Activated T-helper 1 cell treated with anti-CD3 and anti-CD28 coated beads, Interleukin-2, amount 50 U/mL, for 16 hours (primary cell): ENCODE data around the gene DISP3.

Source experiments
- DNase-seq, 2 donors: peaks; one replicate each; pipeline ENCODE4 v3.0.0-alpha.2; 2020; ENCODE audit warnings: low read depth in 1 of 2, low spot score in 1 of 2

Gene DISP3

DNA sequence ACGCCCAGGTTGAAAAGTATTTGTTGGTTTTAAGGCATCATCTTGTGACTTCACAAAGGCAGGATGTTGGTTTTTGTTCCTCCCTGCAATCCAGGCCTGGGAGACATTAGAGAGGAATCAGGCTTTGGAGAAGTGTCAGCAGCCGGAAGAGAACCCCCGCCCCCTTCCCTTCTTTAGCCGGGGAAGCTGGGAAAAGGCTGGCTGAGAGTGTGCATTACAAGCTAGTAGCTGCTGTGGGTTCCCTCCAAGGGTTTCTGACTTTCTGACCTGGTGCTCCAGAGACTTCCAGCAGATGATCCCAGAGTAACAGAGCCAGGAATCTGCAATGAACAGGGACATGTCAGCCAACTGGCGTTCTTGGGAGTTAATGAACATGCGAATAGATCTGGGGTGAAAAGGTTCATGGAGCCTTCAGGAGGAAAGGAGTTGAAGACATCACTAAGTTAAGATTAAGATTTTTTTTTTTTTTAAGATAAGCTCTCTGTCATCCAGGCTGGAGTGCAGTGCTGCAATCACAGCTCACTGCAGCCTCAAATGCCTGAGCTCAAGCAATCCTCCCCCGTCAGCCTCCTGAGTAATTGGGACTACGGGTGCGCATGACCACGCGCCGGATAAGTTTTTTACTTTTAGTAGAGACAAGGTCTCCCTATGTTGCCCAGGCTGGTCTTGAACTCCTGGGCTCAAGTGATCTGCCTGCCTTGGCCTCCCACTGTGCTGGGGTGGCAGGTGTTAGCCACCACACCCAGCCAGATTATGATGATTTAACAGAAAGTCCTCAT, 7.5 kb downstream of the DISP3 start:
- DNase-seq: no peak

DNA sequence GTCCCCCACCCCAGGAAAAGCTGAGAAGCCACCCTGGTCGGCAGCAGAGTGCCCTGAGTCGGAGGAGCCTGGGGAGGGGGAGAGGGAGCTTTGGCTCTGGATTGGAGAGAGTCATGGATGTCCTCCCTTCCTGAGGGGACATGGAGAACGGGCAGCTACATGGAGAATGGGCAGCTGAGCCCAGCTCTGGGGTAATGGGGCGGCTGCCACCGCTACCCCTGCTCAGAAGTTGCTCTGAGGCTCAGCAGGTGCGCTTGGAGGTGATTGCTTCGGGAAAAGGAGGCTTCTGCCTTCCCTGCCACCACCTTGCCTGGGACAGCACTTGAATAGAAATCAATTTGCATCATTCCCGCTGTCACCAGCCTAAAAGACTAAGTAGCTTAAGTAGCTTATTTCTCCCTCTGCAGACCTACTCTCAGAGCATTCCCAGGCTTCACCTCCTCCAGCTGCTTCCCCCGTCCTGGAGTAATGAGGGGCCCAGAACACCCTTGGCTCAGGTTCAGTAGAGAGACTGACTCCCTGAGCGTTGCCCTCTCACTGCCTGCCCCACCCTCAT, 8.3 kb downstream of the DISP3 start:
- DNase-seq: no peak

DNA sequence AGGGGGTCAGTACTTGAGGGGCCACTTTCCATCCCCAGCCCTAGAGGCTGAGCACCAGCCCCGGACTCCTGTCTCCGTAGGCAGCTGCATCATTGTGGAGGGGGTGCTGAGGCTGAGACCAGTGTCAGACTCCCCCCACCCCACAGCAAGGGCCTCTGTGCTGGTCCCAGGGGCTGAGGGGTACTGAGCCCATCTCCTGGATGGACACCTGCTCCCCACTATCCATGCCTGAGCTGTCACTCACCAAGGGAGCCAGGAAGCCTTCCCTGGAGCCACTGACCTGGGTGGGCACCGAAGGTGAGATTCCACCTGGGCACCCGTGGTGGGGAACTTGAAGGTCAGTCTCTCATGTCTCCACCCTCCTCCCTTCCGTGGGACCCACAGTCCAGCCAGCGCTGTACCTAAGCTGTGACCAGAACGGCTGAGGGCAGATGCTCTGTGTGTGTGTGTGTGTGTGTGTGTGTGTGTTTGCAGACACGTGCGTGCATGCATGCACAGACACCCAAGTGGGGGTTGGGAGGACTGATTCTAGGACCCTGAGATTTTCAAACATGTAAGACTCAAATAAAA, 9.3 kb downstream of the DISP3 start:
- DNase-seq: no peak

DNA sequence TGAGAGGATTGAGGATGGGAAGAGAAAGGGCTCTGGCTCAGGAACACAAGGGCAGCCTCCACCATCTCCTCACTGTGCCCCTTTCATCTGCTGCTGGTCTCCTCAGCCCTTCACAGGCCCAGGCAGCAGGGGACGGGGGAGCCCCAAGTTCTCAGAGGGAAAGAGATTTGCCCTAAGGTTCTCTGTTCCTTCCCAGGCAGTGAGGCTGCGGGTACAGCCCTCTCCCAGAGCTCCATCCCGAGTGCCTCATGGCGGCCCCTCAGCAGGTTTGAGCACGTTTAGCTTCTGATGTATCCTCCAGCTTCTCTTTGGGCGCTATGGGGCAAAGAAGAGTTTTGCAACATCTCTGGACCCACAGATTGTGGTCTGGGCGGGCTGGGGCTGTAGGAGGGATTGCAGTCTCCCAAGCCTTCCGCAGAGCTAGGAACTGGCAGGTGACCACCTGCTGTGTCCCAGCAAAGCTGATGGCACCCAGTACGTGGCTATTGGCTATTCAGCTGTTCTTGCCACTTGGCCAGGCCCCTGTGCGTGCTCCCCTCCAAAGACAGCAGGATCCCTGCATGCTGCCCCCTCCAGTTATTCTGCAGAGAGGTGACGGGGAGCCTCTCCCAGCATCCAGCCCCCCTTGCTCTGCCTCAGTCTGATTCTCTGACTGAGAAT, 10.1 kb downstream of the DISP3 start:
- DNase-seq: no peak

DNA sequence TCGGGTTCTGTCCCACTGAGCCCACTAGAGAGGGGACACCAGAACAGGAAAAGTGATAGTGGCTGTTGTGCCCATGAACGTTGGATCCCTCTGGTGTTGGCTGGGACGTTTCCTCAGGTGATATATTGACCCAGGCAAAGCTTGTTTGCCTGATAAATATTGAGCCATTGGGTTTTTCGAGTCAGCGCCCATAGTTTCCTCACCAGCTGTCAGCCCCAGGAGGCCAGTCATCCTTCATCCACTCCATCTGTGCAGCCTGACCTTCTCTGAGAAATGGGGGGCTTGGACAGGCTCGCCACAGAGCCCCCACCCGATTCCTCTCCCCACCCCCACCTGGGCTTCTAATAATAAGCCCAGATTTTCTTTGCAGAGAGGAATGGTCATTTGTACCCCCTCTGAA, 13.3 kb downstream of the DISP3 start:
- no peak for DNase-seq

DNA sequence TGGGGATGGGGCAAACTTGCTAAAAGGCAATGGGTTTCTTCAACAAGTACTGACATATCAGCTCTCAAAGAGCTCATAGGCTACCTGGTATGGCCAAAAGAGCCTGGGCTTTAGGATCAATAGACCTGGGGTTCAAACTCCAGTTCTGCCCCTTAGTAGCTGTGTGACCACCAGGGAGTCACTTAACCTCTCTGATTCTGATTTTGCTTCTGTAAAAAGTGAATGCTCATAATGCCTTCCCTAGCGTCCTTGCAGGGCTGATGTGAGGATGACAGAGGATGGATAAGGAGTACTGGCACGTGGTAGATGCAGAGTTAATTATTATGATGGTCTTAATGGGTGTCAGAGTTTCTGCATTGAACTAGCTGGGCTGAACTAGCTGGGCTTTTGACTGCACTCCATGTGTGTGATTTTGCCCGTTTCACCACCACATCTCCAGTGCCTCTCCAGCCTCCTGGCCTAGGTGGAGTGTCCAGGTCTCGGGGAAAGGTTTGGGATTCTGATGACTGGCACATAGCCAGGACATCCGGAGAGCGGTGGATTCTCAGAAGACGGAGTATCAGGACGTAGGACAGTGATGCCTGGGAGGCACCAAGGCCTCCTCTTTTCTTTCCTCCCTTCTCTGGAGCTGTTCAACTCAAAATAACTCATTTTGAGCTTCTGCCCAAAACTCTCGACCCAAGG, 15.2 kb downstream of the DISP3 start:
- no peak for DNase-seq

DNA sequence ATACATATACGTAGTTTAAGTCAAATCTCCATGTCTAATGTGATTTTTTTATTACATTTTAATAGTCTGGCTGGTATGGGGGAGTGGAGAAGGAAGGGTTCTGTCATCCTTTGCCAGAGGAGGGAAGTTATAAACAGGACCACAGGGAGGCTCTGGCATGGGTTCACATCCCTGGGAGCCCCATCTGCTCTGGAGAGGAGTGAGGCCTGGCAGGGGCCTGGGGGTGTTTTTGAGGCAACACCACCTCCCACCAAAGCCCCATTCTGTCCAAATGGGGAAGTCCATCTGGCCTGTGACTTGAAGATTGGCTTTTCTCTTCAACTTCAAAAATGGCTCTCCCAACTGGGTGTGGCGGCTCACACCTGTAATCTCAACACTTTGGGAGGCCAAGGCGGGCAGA, 15.8 kb downstream of the DISP3 start:
- no peak for DNase-seq

DNA sequence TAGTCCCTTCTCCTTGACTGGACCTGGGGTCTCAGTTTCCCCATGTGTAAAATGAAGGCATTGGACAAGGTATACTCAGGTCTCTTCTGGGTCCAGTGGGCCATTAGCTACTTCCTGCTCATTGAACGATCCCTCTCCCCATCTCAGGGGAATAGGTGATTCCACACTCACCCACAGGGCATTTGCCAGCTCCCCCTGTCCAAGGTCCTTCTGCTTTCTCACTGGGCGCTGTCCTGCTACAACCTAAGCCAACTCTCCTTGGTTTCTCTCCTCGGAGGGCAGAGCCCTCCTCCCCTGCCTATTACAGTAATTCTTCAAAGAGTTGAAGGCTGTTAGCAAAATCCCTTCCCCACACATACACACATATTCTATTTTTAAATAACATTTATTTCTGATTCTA, 16.6 kb downstream of the DISP3 start:
- DNase-seq: no peak

DNA sequence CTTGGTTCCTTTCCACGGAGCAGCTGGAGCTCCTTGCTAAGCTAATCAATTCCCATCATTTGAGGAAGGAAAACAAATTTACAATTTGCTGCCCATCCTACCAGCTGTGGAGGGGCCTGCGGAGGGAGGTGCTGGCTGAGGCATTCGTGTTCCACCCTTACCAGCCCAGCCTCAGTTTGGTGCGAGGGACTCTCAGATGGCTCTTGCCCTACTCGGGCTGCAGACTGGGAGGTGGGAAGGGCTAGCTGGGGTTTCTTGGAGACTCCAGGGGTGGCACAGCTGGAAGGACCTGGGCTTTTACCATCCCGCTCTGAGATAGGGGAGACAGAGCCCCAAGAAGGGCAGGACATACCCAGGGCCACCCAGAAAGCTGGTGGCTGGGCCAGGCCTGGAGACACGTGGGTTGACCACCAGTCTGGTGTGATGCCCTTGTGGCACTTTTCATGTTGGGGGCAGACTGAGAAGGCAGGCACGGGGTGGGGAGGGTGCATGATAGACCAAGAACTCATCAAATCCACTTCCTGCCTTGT, 17.7 kb downstream of the DISP3 start:
- DNase-seq: no peak

DNA sequence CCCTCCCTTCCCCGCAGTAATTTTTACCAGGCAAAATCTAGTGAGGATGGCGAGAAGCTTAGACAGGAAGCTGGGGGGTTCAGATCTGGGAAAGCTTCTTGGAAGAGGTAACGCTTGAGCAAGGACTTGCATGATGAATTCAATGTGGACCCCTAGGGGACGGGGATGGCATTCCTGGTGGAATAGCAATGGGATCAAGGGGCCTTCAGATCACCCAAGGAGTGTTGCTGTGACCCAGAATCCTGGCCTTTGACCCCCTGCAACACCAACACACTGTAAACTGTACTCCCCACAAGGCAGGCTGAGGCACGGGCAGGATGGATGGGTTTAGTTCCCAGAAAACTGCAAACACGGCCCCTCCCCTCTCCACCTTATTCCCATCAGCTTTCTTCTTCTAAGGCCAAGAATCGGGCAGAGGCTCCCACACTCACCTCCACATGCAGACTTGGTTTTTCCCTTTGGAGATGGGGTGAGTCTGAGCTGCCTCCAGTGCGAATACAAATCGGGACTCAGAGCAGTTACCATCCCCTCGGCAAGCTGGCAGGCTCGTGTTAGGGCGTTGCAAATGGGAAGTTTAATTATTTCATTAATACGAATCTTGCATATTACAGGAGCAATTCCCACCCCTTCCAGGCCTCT, 20.1 kb downstream of the DISP3 start:
- no peak for DNase-seq

DNA sequence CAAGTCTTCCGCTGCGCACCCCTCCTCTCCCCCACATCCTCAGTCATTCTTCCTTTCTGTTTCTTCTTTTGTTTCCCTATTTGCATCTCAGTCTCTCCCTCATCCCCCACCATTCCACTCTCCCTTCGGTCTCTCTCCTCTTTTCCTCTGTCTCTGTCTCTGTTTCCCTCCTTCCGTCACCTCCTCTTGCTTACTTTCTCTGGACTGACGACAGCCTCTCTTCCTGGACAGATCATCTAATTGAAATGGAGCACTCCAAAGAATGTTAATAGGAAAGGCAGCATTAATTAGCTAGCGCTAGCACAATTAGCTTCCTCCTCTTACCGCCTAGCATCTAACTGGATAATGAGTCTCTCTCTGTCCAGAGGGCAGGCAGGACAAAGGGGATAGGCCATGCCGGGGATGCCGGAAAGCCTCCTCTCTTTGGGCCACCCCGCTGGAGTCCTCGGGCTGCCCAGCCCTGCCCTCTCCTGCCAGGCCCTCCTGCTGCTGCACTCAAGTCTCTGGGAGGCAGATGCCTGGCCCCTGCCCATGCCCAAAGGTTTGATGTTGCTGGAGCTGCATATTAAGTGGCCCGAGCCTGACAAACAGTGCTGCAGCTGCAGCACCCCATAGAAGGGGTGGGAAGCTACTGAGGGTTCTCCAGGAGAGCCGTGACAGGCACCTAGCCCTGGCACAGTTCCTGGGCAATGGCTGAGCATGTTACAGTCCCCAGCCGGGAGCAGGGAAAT, 20.8 kb downstream of the DISP3 start:
- no peak for DNase-seq

DNA sequence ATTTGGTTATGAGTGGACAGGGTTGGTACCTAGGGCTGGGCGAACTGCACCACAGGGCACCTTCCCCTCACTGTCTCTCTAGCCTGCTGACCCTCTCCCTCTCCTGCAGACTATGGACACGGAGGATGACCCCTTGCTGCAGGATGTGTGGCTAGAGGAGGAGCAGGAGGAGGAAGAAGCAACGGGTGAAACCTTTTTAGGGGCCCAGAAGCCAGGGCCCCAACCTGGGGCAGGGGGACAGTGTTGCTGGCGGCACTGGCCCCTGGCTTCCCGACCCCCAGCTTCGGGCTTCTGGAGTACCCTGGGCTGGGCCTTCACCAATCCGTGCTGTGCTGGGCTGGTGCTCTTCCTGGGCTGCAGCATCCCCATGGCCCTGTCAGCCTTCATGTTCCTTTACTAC, 21.9 kb downstream of the DISP3 start:
- DNase-seq: no peak

DNA sequence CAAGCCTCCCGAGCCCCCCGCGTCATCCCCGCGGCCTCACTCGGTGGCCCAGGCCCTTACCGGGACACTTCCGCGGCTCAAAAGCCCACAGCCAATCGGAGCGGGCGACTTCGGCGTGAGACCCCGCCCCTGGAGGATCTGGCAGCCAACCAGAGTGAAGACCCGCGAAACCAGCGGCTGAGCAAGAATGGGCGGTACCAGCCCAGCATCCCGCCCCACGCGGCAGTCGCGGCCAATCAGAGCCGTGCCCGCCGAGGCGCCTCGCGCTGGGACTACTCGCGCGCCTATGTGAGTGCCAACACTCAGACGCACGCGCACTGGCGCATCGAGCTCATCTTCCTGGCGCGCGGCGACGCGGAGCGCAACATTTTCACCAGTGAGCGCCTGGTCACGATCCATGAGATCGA, 22.5 kb downstream of the DISP3 start:
- DNase-seq: no peak

DNA sequence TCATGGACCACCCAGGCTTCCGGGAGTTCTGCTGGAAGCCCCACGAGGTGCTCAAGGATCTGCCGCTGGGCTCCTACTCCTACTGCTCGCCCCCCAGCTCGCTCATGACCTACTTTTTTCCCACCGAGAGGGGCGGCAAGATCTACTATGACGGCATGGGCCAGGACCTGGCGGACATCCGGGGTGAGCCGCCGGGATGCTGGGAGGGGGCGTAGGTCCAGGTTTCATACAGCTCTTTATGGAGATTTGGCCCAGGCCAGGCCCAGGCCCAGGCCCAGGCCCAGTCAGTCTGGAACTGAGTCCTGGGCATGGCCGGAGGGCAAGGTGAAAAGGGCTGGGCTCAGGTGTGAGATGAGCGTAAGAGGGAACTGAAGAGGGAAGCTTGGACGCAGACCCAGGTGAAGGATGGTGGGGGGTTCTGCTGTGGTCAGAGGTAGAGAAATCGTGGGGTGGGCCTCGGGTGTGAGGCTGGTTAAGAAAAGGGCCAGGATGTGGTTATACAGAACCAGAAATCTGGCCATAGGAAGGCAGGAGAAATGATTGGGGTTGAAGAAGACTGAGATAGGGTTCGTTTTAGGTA, 23.0 kb downstream of the DISP3 start:
- no peak for DNase-seq

DNA sequence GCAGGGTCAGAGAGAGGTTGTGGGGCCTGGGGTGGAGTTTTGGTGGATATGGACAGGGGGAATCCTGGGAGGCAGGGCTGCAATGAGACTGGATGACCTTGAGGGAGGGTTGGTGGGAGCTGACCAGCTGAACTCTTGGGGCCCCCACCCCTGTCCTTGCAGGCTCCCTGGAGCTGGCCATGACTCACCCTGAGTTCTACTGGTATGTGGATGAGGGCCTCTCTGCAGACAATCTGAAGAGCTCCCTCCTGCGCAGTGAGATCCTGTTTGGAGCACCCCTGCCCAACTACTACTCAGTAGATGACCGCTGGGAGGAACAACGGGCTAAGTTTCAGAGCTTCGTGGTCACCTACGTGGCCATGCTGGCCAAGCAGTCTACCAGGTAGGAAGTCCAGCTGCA, 23.6 kb downstream of the DISP3 start:
- DNase-seq: no peak

DNA sequence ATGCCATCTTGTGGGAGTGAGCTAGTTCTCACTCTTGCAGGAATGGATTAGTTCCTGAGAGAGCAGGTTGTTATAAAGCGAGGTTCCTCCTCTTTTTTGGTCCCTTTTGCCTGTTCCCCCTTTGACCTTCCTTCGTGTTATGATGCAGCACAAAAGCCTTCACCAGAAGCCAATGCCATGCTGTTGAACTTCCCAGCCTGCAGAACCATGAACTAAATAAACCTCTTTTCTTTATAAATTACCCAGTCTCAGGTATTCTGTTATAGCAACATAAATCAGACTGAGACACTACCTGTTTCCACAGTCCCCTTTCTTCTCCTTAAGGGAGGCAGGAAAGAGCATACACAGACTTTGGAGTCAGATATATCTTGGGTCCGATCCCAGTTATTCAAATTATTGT, 25.6 kb downstream of the DISP3 start:
- DNase-seq: no peak

DNA sequence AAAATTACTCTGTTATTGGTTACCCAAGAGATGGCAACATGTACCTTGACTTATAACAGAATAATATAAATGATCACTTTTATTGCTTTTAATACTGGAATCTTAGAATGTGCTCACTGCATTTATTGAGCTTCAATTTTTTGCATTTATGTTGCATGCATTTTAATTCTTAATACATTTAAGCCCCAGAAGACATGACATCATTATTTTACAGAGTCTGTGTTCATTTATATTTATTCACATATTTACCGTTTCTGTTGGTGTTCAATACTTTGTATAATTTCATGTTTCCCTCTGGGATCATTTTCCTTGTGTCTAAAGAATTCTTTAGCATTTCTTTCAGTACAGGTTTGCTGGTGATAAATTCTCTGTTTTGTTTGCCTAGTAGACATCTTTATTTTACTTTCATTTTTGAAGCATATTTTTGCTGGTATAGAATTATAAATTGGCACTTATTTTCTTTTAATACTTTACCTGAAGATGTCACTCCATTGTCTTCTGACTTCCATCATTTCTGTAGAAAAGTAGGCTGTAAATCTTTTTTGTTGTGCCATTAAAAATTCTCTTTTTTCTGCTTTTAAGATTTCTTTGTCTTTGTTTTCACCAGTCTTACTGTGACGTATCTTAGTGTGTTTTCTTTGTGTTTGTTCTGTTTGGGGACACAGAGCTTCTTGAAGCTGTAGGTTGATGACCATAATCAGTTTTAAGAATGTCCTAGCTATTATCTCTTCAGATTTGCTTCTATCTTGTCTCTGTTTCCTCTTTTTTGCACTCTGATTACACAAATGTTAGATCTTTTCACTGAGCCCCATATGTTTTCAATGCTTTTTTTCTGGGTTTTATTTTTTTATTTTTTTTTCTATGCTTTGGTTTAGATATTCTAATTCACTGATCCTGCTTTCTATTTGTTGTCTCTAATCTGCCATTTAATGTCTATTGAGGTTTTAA, 26.9 kb downstream of the DISP3 start:
- DNase-seq: no peak

DNA sequence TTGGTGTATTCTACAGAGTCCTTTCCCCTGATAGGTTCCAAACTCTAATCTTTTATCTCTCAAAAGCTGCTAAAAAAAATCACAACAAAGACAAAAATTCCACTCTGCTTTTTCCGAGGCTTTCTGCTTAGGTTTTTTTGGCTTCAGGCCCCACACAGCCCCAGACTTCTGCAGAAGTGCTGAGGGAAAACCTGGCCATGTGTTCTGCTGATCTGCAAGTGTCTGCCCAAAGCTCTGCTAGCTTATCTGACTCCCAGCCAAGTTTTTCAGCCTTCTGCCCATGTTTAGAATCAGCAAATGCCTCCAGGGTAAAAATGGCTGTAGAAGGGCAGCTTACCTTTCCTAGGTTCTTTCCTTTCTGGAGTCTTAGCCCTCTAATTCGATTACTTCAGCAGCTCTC, 28.4 kb downstream of the DISP3 start:
- DNase-seq: no peak

DNA sequence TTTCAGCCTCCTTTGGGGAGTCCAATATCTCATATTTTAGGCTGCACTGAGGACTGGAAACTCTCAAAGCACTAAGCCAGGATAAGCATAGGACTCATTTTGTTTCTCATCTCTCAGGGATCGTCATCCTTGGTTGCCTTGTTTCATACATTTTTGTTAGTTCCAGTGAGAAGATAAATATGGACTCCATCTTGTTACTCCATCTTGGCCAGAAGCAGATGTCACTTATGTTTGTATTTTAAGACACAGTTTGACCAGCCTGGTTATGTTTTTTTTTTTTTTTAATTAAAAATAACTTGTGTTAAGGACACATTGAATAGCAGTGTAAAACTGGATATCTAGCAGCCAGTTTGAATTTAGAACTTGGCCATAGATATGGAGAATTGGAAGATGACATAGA, 34.7 kb downstream of the DISP3 start:
- DNase-seq: no peak
